ENCODE data around the gene NPTXR. TPM values are rescaled to one million over a fixed set of nuclear protein-coding genes. Genes with fewer than 3 reads are reported as not detected.
A peak's percentile ranks its signal among the peaks of the same experiment; 100 is the strongest.

The NPTXR gene
- total RNA-seq, 1 donor from 2014 or later = 4.8 TPM

DNA sequence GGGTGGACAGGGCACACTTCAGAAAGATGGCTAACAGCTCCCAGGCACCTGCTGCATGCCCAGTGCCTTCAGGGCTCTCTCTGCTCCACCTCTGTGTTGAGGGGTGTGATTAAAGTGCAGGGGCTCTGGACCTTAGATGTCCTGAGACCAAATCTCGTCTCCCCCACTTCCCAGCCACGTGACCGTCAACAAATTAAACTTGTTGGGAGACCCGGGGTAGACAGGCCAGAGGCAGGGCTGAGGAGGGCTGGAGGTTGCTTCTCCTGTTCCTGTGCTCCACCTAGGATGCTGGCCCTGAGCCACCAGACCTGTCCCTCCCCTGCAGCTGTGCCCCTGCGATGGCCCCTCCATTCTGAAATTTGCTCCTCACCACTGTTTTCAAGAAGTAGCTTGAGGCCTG, 17.0 kb downstream of the NPTXR start:
- H3K9me3 Mint-ChIP-seq (ENCODE audit: unreplicated experiment) = no peaks in the 10 kb centered on the region

DNA sequence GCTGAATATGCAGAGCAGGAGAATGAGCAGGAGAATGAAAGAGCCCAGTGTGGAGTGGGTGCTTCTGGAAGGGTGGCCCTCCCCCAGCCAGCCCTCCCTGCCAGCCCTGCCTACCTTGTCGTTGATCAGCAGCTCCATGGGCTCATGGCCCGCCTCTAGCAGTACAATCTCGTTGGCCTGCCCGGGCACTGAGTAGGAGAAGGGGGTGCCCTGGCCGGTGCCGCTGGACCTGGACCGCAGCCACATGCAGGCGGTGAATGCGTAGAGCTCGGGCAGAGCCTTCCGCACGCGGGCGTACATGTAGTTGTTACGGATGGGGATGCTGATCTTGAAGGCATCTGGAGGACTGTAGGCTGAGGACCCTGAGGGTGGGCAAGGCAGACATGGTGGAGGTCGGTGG, 17.4 kb downstream of the NPTXR start:
- no peaks in the 10 kb centered on the region for H3K27me3 Mint-ChIP-seq (ENCODE audit: unreplicated experiment)
- H3K4me1 Mint-ChIP-seq (ENCODE audit: unreplicated experiment) = no peaks in the 10 kb centered on the region
- TF ChIP-seq, protein P1, sequence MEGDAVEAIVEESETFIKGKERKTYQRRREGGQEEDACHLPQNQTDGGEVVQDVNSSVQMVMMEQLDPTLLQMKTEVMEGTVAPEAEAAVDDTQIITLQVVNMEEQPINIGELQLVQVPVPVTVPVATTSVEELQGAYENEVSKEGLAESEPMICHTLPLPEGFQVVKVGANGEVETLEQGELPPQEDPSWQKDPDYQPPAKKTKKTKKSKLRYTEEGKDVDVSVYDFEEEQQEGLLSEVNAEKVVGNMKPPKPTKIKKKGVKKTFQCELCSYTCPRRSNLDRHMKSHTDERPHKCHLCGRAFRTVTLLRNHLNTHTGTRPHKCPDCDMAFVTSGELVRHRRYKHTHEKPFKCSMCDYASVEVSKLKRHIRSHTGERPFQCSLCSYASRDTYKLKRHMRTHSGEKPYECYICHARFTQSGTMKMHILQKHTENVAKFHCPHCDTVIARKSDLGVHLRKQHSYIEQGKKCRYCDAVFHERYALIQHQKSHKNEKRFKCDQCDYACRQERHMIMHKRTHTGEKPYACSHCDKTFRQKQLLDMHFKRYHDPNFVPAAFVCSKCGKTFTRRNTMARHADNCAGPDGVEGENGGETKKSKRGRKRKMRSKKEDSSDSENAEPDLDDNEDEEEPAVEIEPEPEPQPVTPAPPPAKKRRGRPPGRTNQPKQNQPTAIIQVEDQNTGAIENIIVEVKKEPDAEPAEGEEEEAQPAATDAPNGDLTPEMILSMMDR (IDR thresholded peaks at IDR 0.05) = no peak
- no peaks in the 10 kb centered on the region for H3K36me3 Mint-ChIP-seq (ENCODE audit: unreplicated experiment)
- no peak for DNase-seq (ENCODE audit: extremely low spot score, unreplicated experiment)
- no peaks in the 10 kb centered on the region for H3K9me3 Mint-ChIP-seq (ENCODE audit: unreplicated experiment)
- no peak overlapping the region for H3K27ac Mint-ChIP-seq (ENCODE audit: unreplicated experiment)
- H3K4me3 Mint-ChIP-seq (ENCODE audit: unreplicated experiment) = no peak overlapping the region

More for the DNA sequence above, 17.0 kb downstream of the NPTXR start:
- no peaks in the 10 kb centered on the region for H3K27me3 Mint-ChIP-seq (ENCODE audit: unreplicated experiment)
- no peak overlapping the region for H3K27ac Mint-ChIP-seq (ENCODE audit: unreplicated experiment)
- H3K4me3 Mint-ChIP-seq (ENCODE audit: unreplicated experiment) = no peak overlapping the region
- TF ChIP-seq, protein P1 (IDR thresholded peaks at IDR 0.05) = no peak
- H3K4me1 Mint-ChIP-seq (ENCODE audit: unreplicated experiment) = no peaks in the 10 kb centered on the region
- no peak for DNase-seq (ENCODE audit: extremely low spot score, unreplicated experiment)
- no peaks in the 10 kb centered on the region for H3K36me3 Mint-ChIP-seq (ENCODE audit: unreplicated experiment)

- TF ChIP-seq, protein P1 (IDR thresholded peaks at IDR 0.05) = peak; percentile 64
- Mint-ChIP-seq H3K4me3 (ENCODE audit: unreplicated experiment) (no peak overlapping the region), H3K4me1 (ENCODE audit: unreplicated experiment) (no peaks in the 10 kb centered on the region), H3K27me3 (ENCODE audit: unreplicated experiment) (peaks cover 8% of the 10 kb centered on the region), H3K9me3 (ENCODE audit: unreplicated experiment) (no peaks in the 10 kb centered on the region), H3K27ac (ENCODE audit: unreplicated experiment) (no peak overlapping the region), H3K36me3 (ENCODE audit: unreplicated experiment) (no peaks in the 10 kb centered on the region)
- peak; percentile 90 for DNase-seq (ENCODE audit: extremely low spot score, unreplicated experiment)
These were observed 19.2 kb downstream of the NPTXR start for GRCh38 chr22:38824585-38824984.

- no peaks in the 10 kb centered on the region for H3K36me3 Mint-ChIP-seq (ENCODE audit: unreplicated experiment)
- no peaks in the 10 kb centered on the region for H3K4me1 Mint-ChIP-seq (ENCODE audit: unreplicated experiment)
- H3K9me3 Mint-ChIP-seq (ENCODE audit: unreplicated experiment) = no peaks in the 10 kb centered on the region
- H3K27me3 Mint-ChIP-seq (ENCODE audit: unreplicated experiment) = peaks cover 16% of the 10 kb centered on the region
- no peak overlapping the region for H3K27ac Mint-ChIP-seq (ENCODE audit: unreplicated experiment)
- no peak overlapping the region for H3K4me3 Mint-ChIP-seq (ENCODE audit: unreplicated experiment)
- TF ChIP-seq, protein P1 (IDR thresholded peaks at IDR 0.05) = no peak
- DNase-seq (ENCODE audit: extremely low spot score, unreplicated experiment) = no peak
These were observed 20.2 kb downstream of the NPTXR start for GRCh38 chr22:38823637-38824036.

- Mint-ChIP-seq H3K27me3 (ENCODE audit: unreplicated experiment) (peaks cover 19% of the 10 kb centered on the region), H3K36me3 (ENCODE audit: unreplicated experiment) (no peaks in the 10 kb centered on the region), H3K4me3 (ENCODE audit: unreplicated experiment) (no peak overlapping the region), H3K9me3 (ENCODE audit: unreplicated experiment) (no peaks in the 10 kb centered on the region), H3K27ac (ENCODE audit: unreplicated experiment) (no peak overlapping the region), H3K4me1 (ENCODE audit: unreplicated experiment) (no peaks in the 10 kb centered on the region)
- TF ChIP-seq, protein P1 (IDR thresholded peaks at IDR 0.05) = no peak
- no peak for DNase-seq (ENCODE audit: extremely low spot score, unreplicated experiment)
These were observed 20.8 kb downstream of the NPTXR start for GRCh38 chr22:38823076-38823475.

Measured in osteocyte (in vitro differentiated cells).